Endometrium (tissue), 2 donors: Measurements from ENCODE around the gene ALDH6A1.

Experiments used
- FAIRE-seq: peaks from 2 replicates; lab custom pipeline; 2012; peaks lifted over from hg19 to GRCh38; lab: Jason Lieb, UNC
- donor health status: control.
- donor health status: control.

Gene ALDH6A1

GRCh38 chr14:74048281-74048680 lies 36.0 kb downstream of the ALDH6A1 start:
- no peak for FAIRE-seq

GRCh38 chr14:74045522-74045921 lies 38.7 kb downstream of the ALDH6A1 start:
- FAIRE-seq = no peak

GRCh38 chr14:74042296-74042695 lies 42.0 kb downstream of the ALDH6A1 start:
- no peak for FAIRE-seq

GRCh38 chr14:74038020-74038859 lies 46.0 kb downstream of the ALDH6A1 start:
- peak; percentile 84 for FAIRE-seq

GRCh38 chr14:74035556-74035955 lies 48.7 kb downstream of the ALDH6A1 start:
- FAIRE-seq = no peak

GRCh38 chr14:74034572-74034971 lies 49.7 kb downstream of the ALDH6A1 start:
- no peak for FAIRE-seq

GRCh38 chr14:74029136-74029535 lies 55.1 kb downstream of the ALDH6A1 start:
- no peak for FAIRE-seq

GRCh38 chr14:74022346-74022745 lies 61.9 kb downstream of the ALDH6A1 start:
- no peak for FAIRE-seq

- FAIRE-seq = no peak
Observed at GRCh38 chr14:74019408-74020137, 64.7 kb downstream of the ALDH6A1 start.

- FAIRE-seq = no peak
Observed at GRCh38 chr14:74018586-74019407, 65.5 kb downstream of the ALDH6A1 start, which contains the start of the genes BBOF1 and ENTPD5. Gene BBOF1 (plus strand): TSS chr14:74019349. CDS start chr14:74019479, 130 bp downstream. Gene ENTPD5 (minus strand): TSS chr14:74019288. CDS start chr14:73988102, 31,186 bp downstream.

GRCh38 chr14:74018174-74018585 lies 66.1 kb downstream of the ALDH6A1 start:
- no peak for FAIRE-seq

- FAIRE-seq = no peak
Observed at GRCh38 chr14:74015963-74016362, 68.3 kb downstream of the ALDH6A1 start.

GRCh38 chr14:74015176-74015575 lies 69.1 kb downstream of the ALDH6A1 start:
- FAIRE-seq = no peak

GRCh38 chr14:74014299-74014698 lies 70.0 kb downstream of the ALDH6A1 start:
- FAIRE-seq = no peak

- no peak for FAIRE-seq
Observed at GRCh38 chr14:74008843-74009499, 75.3 kb downstream of the ALDH6A1 start.
